Activated naive CD4-positive, alpha-beta T cell treated with anti-CD3 and anti-CD28 coated beads, Interleukin-2, amount 50 U/mL, for 16 hours (primary cell): ENCODE data around the gene DNAAF8.

Experiments
- DNase-seq: peaks from one replicate; pipeline ENCODE4 v3.0.0-alpha.2; 2020

DNAAF8 gene

GRCh38 chr16:4734063-4734729 is at the start of gene DNAAF8, which contains the start of gene ANKS3:
Gene DNAAF8 (plus strand): TSS chr16:4734537. CDS start chr16:4736515, 1,978 bp downstream.
Gene ANKS3 (minus strand): TSS chr16:4734271. CDS start chr16:4730149, 4,122 bp downstream.
- peak; percentile 84 for DNase-seq

GRCh38 chr16:4684763-4685162 is 49.6 kb upstream of the DNAAF8 start:
- DNase-seq, result no peak

GRCh38 chr16:4685292-4685691 is 49.0 kb upstream of the DNAAF8 start:
- no peak for DNase-seq

GRCh38 chr16:4685776-4686496 is 48.4 kb upstream of the DNAAF8 start:
- DNase-seq, result no peak

- no peak for DNase-seq
These were observed 47.7 kb upstream of the DNAAF8 start for GRCh38 chr16:4686497-4687210.

GRCh38 chr16:4687416-4687815 is 46.9 kb upstream of the DNAAF8 start:
- no peak for DNase-seq

GRCh38 chr16:4687946-4688673 is 46.2 kb upstream of the DNAAF8 start:
- no peak for DNase-seq

- no peak for DNase-seq
These were observed 45.7 kb upstream of the DNAAF8 start for GRCh38 chr16:4688674-4689045.

GRCh38 chr16:4689091-4689671 is 45.2 kb upstream of the DNAAF8 start:
- DNase-seq, result no peak

GRCh38 chr16:4689864-4690704 is 44.3 kb upstream of the DNAAF8 start:
- no peak for DNase-seq

- no peak for DNase-seq
These were observed 43.2 kb upstream of the DNAAF8 start for GRCh38 chr16:4690946-4691665.

GRCh38 chr16:4691666-4692412 is 42.5 kb upstream of the DNAAF8 start:
- no peak for DNase-seq

- DNase-seq, result no peak
These were observed 41.7 kb upstream of the DNAAF8 start for GRCh38 chr16:4692460-4693295.

- peak; percentile 98 for DNase-seq
These were observed 40.9 kb upstream of the DNAAF8 start, which contains the start of gene NUDT16L1 for GRCh38 chr16:4693296-4693955. Gene NUDT16L1 (plus strand): TSS chr16:4693562. CDS start chr16:4693727, 165 bp downstream.

- peak; percentile 56 for DNase-seq
These were observed 40.2 kb upstream of the DNAAF8 start for GRCh38 chr16:4693956-4694641.

GRCh38 chr16:4694642-4695451 is 39.5 kb upstream of the DNAAF8 start:
- DNase-seq, result no peak
